Measurements from ENCODE around the gene KIRREL3.

Gene KIRREL3

DNA sequence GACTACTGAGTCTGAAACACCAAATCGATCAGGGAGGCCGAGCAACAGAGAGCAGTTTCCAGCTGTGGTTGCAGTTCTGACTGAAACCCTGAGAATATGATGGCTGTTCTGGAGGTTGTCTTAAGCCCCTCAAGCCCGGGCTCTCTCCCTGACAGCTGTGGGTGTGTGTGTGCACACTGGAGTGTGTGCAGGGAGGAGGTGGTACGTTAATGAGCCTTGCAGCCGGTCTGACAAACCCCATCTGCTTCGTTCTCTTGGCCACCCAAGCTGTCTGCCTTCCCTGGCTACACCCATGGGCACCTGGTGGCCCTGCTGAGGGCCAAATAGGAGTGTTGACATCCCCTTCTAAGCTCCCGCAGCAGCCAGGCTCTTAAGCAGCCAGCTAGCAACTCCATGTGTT, 189.8 kb downstream of the KIRREL3 start:
- H3K4me1 ChIP-seq (ENCODE audit: control insufficient read depth in 2 of 2, insufficient read depth in 2 of 2, low read length in 2 of 2) = no peaks in the 10 kb centered on the region
- no peak overlapping the region for H3K9ac ChIP-seq (ENCODE audit: low read depth in 1 of 2, low read length in 2 of 2)
- no peak overlapping the region for H3K4me3 ChIP-seq (ENCODE audit: low read length in 2 of 2)
- H3K27ac ChIP-seq (ENCODE audit: low read depth in 2 of 2, low read length in 2 of 2) = no peak overlapping the region
- no peaks in the 10 kb centered on the region for H3K27me3 ChIP-seq (ENCODE audit: control insufficient read depth in 2 of 2, insufficient read depth in 2 of 2, low read length in 2 of 2)
- H3K9me3 ChIP-seq (ENCODE audit: control insufficient read depth in 2 of 2, low read length in 2 of 2) = no peaks in the 10 kb centered on the region
- no peaks in the 10 kb centered on the region for H3K36me3 ChIP-seq (ENCODE audit: control insufficient read depth in 2 of 2, insufficient read depth in 2 of 2, low read length in 2 of 2)

DNA sequence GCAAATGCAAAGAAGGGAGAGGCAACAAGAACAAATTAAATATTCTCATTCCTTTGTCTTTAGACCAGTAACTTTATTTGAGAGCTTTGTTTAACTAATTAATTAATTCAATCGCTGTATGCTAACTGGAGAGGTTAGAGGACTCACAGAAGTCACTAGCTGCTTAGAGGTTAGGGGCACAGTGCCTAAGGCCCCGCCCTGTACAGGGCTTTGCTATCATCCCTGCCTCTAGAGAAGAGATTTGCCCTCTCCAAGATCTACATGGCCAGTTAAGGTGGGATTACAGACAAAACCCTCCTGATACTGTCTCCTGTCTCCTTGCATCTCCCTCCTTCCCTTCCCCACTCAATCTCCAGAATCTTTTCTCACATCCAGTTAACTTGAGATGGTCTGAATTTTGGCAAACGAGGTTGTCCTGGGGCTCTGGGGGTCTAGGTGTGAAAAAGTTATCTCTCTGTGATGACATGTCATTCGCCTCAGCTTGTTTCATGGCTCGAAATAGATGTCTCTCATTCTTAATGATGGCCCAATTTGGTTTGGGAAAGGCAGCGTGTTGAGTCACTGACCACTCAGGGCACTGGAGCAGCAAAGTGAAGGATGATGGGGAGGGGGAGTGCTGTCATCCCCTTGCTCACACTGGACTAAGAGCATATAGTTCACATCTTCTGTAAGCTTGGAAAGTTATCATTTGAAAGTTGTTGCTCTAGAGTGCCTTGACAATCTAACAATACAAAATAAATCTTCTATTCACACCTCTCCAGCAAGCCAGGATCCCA, 190.9 kb downstream of the KIRREL3 start:
- no peaks in the 10 kb centered on the region for H3K27me3 ChIP-seq (ENCODE audit: control insufficient read depth in 2 of 2, insufficient read depth in 2 of 2, low read length in 2 of 2)

DNA sequence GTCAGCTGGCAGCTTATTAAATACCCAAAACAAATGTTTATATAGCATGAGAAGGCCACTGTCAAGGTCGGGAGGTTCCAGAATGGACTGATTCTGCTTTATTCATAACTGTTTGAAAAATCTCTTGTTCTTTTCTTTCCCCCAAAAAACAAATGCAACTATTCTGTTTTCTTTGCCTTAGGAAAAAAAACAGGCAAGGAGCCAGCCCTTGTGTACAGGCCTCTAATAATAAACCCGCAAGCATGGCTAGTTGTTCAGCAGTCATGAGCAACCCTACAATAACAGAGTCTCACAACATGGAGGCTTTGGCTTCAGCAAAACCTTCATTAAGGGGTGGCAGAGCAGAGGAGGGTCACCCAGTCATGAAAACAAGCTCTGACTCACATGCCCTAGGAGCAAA, 191.7 kb downstream of the KIRREL3 start:
- H3K27ac ChIP-seq (ENCODE audit: low read depth in 2 of 2, low read length in 2 of 2) = no peak overlapping the region
- no peaks in the 10 kb centered on the region for H3K27me3 ChIP-seq (ENCODE audit: control insufficient read depth in 2 of 2, insufficient read depth in 2 of 2, low read length in 2 of 2)
- H3K4me3 ChIP-seq (ENCODE audit: low read length in 2 of 2) = no peak overlapping the region
- no peak overlapping the region for H3K9ac ChIP-seq (ENCODE audit: low read depth in 1 of 2, low read length in 2 of 2)
- no peaks in the 10 kb centered on the region for H3K4me1 ChIP-seq (ENCODE audit: control insufficient read depth in 2 of 2, insufficient read depth in 2 of 2, low read length in 2 of 2)
- H3K9me3 ChIP-seq (ENCODE audit: control insufficient read depth in 2 of 2, low read length in 2 of 2) = no peaks in the 10 kb centered on the region
- H3K36me3 ChIP-seq (ENCODE audit: control insufficient read depth in 2 of 2, insufficient read depth in 2 of 2, low read length in 2 of 2) = no peaks in the 10 kb centered on the region

More for the DNA sequence above, 190.9 kb downstream of the KIRREL3 start:
- H3K27ac ChIP-seq (ENCODE audit: low read depth in 2 of 2, low read length in 2 of 2) = no peak overlapping the region
- H3K4me1 ChIP-seq (ENCODE audit: control insufficient read depth in 2 of 2, insufficient read depth in 2 of 2, low read length in 2 of 2) = no peaks in the 10 kb centered on the region
- H3K9me3 ChIP-seq (ENCODE audit: control insufficient read depth in 2 of 2, low read length in 2 of 2) = no peaks in the 10 kb centered on the region
- no peaks in the 10 kb centered on the region for H3K36me3 ChIP-seq (ENCODE audit: control insufficient read depth in 2 of 2, insufficient read depth in 2 of 2, low read length in 2 of 2)
- H3K4me3 ChIP-seq (ENCODE audit: low read length in 2 of 2) = no peak overlapping the region
- no peak overlapping the region for H3K9ac ChIP-seq (ENCODE audit: low read depth in 1 of 2, low read length in 2 of 2)

DNA sequence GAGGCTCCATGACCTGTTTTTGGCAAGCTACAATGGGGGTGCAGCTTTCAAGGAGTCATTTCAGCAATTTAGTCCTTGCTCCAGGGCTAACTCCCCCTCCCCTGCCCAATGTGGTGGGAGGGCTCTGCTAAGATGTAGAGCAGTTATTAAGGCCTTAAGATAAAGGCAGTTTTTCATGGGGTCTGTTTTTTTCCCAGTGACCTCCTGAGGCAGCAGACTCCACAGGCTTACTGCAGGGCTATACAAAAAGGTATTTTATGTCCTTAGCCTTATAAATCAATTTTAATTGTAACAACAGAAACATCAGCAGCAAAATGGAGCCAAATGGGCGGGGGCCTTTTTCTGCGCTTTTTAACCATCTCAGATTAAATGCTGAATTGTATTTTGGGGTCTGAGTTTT, 192.3 kb downstream of the KIRREL3 start:
- no peak overlapping the region for H3K9ac ChIP-seq (ENCODE audit: low read depth in 1 of 2, low read length in 2 of 2)
- H3K36me3 ChIP-seq (ENCODE audit: control insufficient read depth in 2 of 2, insufficient read depth in 2 of 2, low read length in 2 of 2) = no peaks in the 10 kb centered on the region
- no peaks in the 10 kb centered on the region for H3K9me3 ChIP-seq (ENCODE audit: control insufficient read depth in 2 of 2, low read length in 2 of 2)
- H3K27ac ChIP-seq (ENCODE audit: low read depth in 2 of 2, low read length in 2 of 2) = no peak overlapping the region
- no peaks in the 10 kb centered on the region for H3K4me1 ChIP-seq (ENCODE audit: control insufficient read depth in 2 of 2, insufficient read depth in 2 of 2, low read length in 2 of 2)
- H3K27me3 ChIP-seq (ENCODE audit: control insufficient read depth in 2 of 2, insufficient read depth in 2 of 2, low read length in 2 of 2) = no peaks in the 10 kb centered on the region
- no peak overlapping the region for H3K4me3 ChIP-seq (ENCODE audit: low read length in 2 of 2)

DNA sequence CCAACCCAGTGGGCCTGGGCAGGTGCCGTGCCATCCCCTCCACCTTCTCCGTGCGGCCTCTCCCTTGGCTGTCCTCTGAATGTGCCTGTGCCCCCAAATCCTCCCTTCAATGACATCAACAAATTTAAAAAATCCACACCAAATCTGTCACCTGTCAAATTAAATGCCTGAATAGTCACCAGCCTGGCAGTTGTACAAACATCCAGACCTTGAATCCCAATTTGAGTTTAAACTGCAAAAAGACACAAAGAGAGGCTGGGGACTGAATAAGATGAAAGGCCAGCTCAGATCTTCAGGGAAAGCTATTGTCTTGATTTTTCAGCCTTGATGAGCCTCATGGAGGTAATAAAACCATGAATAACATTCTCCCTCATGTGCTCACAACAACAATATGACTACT, 194.7 kb downstream of the KIRREL3 start:
- Histone ChIP-seq H3K9me3 (ENCODE audit: control insufficient read depth in 2 of 2, low read length in 2 of 2) (no peaks in the 10 kb centered on the region), H3K4me1 (ENCODE audit: control insufficient read depth in 2 of 2, insufficient read depth in 2 of 2, low read length in 2 of 2) (no peaks in the 10 kb centered on the region), H3K4me3 (ENCODE audit: low read length in 2 of 2) (no peak overlapping the region)

DNA sequence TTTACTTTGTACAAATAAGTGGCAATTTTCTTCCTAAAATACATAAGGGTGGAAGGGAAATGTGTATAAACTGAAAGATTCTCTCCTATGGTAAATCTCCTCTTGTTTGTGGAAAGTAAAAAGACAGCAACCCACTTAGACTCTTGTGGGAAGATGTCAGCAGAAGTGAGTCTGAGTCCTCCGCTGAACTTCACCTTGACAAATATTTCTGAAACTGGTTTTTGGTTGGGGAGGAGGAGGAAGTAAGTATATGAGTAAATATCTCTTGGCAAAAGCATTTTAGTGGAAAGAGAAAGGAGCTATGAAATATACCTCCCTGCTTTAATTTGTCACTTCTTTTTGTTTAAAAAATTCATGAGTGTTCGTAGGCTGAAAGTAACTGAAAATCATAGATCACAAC, 196.2 kb downstream of the KIRREL3 start:
- no peak overlapping the region for H3K9ac ChIP-seq (ENCODE audit: low read depth in 1 of 2, low read length in 2 of 2)
- H3K27me3 ChIP-seq (ENCODE audit: control insufficient read depth in 2 of 2, insufficient read depth in 2 of 2, low read length in 2 of 2) = peaks cover 0 to 2% of the 10 kb centered on the region in 2 donors
- H3K36me3 ChIP-seq (ENCODE audit: control insufficient read depth in 2 of 2, insufficient read depth in 2 of 2, low read length in 2 of 2) = no peaks in the 10 kb centered on the region

More for the DNA sequence above, 194.7 kb downstream of the KIRREL3 start:
- Histone ChIP-seq H3K9ac (ENCODE audit: low read depth in 1 of 2, low read length in 2 of 2) (no peak overlapping the region), H3K27ac (ENCODE audit: low read depth in 2 of 2, low read length in 2 of 2) (no peak overlapping the region), H3K36me3 (ENCODE audit: control insufficient read depth in 2 of 2, insufficient read depth in 2 of 2, low read length in 2 of 2) (no peaks in the 10 kb centered on the region), H3K27me3 (ENCODE audit: control insufficient read depth in 2 of 2, insufficient read depth in 2 of 2, low read length in 2 of 2) (peaks cover 0 to 2% of the 10 kb centered on the region in 2 donors)

DNA sequence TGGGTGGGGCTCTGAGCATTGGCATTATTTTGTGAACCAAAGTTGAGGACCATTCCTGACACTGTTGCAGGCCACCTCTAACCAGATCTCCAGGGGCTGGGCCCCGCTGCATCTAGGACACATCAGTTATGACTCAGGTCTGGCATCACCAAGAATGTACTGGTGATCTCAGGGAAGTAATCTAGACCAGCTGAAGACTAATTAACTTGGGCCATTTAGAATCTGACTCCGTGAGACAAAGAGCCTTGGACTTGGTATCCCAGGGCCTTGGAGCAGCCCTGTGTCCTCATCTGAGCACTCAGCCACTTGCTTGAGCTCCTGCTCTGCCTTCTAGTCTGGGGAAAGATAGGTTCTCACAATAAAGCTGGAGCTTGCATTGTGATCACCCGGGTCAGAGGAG, 200.6 kb downstream of the KIRREL3 start:
- H3K9me3 ChIP-seq (ENCODE audit: control insufficient read depth in 2 of 2, low read length in 2 of 2) = no peaks in the 10 kb centered on the region
- no peaks in the 10 kb centered on the region for H3K4me1 ChIP-seq (ENCODE audit: control insufficient read depth in 2 of 2, insufficient read depth in 2 of 2, low read length in 2 of 2)
- H3K27ac ChIP-seq (ENCODE audit: low read depth in 2 of 2, low read length in 2 of 2) = no peak overlapping the region
- H3K36me3 ChIP-seq (ENCODE audit: control insufficient read depth in 2 of 2, insufficient read depth in 2 of 2, low read length in 2 of 2) = no peaks in the 10 kb centered on the region
- no peak overlapping the region for H3K4me3 ChIP-seq (ENCODE audit: low read length in 2 of 2)
- H3K27me3 ChIP-seq (ENCODE audit: control insufficient read depth in 2 of 2, insufficient read depth in 2 of 2, low read length in 2 of 2) = peaks cover 0 to 2% of the 10 kb centered on the region in 2 donors
- no peak overlapping the region for H3K9ac ChIP-seq (ENCODE audit: low read depth in 1 of 2, low read length in 2 of 2)

More for the DNA sequence above, 196.2 kb downstream of the KIRREL3 start:
- Histone ChIP-seq H3K4me3 (ENCODE audit: low read length in 2 of 2) (no peak overlapping the region), H3K4me1 (ENCODE audit: control insufficient read depth in 2 of 2, insufficient read depth in 2 of 2, low read length in 2 of 2) (no peaks in the 10 kb centered on the region), H3K27ac (ENCODE audit: low read depth in 2 of 2, low read length in 2 of 2) (no peak overlapping the region), H3K9me3 (ENCODE audit: control insufficient read depth in 2 of 2, low read length in 2 of 2) (no peaks in the 10 kb centered on the region)

DNA sequence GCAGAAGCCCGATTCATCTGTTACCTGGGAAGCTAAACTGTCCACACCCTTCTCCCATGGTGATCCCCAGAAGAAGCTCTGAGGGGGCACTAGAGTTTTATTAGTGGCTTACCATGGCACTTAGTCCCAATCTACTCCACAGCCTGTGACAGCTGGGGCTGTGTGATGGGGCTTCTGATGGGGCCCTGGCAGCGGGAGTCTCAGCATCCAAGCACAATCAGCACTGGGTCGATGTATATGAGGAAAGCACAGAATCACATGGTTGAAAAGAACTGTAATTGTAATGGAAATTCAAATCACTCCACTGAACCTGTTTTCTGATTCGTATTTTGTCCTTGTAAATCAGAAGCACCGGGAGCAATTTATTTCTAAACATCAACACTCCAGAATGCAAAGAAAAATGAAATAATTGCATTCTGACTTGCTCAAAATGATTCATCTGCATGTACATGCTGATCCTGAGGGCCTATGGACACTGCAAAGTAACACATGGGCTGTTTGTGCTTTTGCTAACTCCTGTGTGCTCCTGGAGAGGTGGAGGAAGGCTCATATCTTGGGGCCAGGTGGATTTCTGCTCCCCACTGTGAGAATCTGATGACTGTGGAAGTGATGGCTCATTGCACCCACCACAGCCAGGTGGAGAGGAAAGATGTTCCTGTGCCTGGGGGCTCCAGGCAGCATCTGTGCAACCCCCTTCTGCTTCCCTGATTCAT, 203.0 kb downstream of the KIRREL3 start:
- H3K9me3 ChIP-seq (ENCODE audit: control insufficient read depth in 2 of 2, low read length in 2 of 2) = no peaks in the 10 kb centered on the region
- no peak overlapping the region for H3K9ac ChIP-seq (ENCODE audit: low read depth in 1 of 2, low read length in 2 of 2)
- no peaks in the 10 kb centered on the region for H3K27me3 ChIP-seq (ENCODE audit: control insufficient read depth in 2 of 2, insufficient read depth in 2 of 2, low read length in 2 of 2)
- no peaks in the 10 kb centered on the region for H3K4me1 ChIP-seq (ENCODE audit: control insufficient read depth in 2 of 2, insufficient read depth in 2 of 2, low read length in 2 of 2)
- H3K36me3 ChIP-seq (ENCODE audit: control insufficient read depth in 2 of 2, insufficient read depth in 2 of 2, low read length in 2 of 2) = no peaks in the 10 kb centered on the region
- no peak overlapping the region for H3K4me3 ChIP-seq (ENCODE audit: low read length in 2 of 2)
- H3K27ac ChIP-seq (ENCODE audit: low read depth in 2 of 2, low read length in 2 of 2) = no peak overlapping the region

DNA sequence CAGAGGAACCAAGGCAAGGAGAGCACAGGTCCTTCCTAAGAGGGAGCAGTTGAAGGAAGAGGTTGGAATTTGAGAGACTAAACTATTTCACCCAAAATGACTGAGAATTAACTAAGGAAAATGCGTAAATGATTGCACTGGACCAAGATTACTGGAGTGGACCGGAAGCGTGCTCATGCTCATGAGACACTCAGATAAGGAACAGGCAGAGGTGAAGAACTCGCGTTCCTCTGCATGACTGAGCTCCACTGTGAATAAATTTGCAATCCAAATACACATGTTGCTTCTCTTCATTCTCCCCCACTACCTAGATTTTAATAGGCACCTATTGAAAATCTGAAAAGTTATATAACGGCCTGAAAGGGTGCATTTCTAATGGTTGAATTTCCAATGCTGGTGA, 207.0 kb downstream of the KIRREL3 start:
- Histone ChIP-seq H3K9me3 (ENCODE audit: control insufficient read depth in 2 of 2, low read length in 2 of 2) (no peaks in the 10 kb centered on the region), H3K27ac (ENCODE audit: low read depth in 2 of 2, low read length in 2 of 2) (no peak overlapping the region), H3K4me1 (ENCODE audit: control insufficient read depth in 2 of 2, insufficient read depth in 2 of 2, low read length in 2 of 2) (no peaks in the 10 kb centered on the region), H3K27me3 (ENCODE audit: control insufficient read depth in 2 of 2, insufficient read depth in 2 of 2, low read length in 2 of 2) (no peaks in the 10 kb centered on the region), H3K4me3 (ENCODE audit: low read length in 2 of 2) (no peak overlapping the region), H3K9ac (ENCODE audit: low read depth in 1 of 2, low read length in 2 of 2) (no peak overlapping the region), H3K36me3 (ENCODE audit: control insufficient read depth in 2 of 2, insufficient read depth in 2 of 2, low read length in 2 of 2) (no peaks in the 10 kb centered on the region)

DNA sequence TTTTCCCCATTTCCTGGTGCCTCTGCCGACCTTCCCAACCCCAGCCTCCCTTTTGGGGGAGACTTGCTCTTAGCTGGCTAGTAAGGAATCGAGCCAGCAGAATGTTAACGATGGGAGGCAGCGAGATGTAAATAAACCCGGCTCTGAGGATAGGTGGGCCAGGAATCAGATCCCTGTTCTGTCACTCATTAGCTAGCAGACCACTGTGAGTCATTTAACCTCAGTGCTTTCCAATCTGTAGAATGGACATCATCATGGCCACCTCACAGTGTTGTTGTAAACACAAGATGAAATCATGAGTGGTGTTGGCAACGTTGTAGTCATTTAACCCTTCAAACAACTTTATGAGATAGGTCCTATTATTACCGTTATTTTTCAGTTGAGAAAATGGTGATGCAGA, 208.6 kb downstream of the KIRREL3 start:
- H3K27me3 ChIP-seq (ENCODE audit: control insufficient read depth in 2 of 2, insufficient read depth in 2 of 2, low read length in 2 of 2) = no peaks in the 10 kb centered on the region
- no peaks in the 10 kb centered on the region for H3K4me1 ChIP-seq (ENCODE audit: control insufficient read depth in 2 of 2, insufficient read depth in 2 of 2, low read length in 2 of 2)
- no peak overlapping the region for H3K9ac ChIP-seq (ENCODE audit: low read depth in 1 of 2, low read length in 2 of 2)
- H3K9me3 ChIP-seq (ENCODE audit: control insufficient read depth in 2 of 2, low read length in 2 of 2) = no peaks in the 10 kb centered on the region
- no peak overlapping the region for H3K27ac ChIP-seq (ENCODE audit: low read depth in 2 of 2, low read length in 2 of 2)
- H3K4me3 ChIP-seq (ENCODE audit: low read length in 2 of 2) = no peak overlapping the region
- no peaks in the 10 kb centered on the region for H3K36me3 ChIP-seq (ENCODE audit: control insufficient read depth in 2 of 2, insufficient read depth in 2 of 2, low read length in 2 of 2)
